Activated naive CD8-positive, alpha-beta T cell treated with anti-CD3 and anti-CD28 coated beads, Interleukin-2, amount 50 U/mL, for 16 hours (primary cell): Measurements from ENCODE around the gene OOSP4A.

Experiments used
- DNase-seq: peaks from one replicate; pipeline ENCODE4 v3.0.0-alpha.2; 2020; ENCODE audit warnings: low read depth, low spot score

OOSP4A gene

DNA sequence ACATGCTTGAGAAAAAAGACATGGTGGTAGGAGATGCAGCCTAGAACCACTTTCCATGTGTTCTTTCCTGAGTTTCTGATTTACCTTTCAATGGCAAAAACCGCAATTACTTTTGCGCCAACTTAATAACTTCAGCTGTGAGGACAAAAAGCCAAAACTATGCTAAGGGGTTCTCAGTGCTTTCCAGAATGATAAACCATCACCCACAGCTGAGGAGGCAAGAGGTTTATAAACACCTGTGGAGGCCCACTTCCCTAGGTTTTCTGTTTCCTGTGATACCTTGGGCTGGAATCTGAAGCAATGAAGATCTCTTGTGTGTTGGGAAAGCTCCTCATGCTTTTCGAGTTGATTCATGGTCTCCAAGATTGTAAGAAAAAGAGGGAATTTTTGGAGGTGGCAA is at the start of gene OOSP4A:
TSS of gene OOSP4A (plus strand) at position 301 of the 400 bp plus-strand sequence. CDS start at position 301, 0 bp downstream.
- DNase-seq = no peak

- DNase-seq = no peak
These were observed 45.4 kb upstream of the OOSP4A start for GRCh38 chr11:59918480-59918879.

DNA sequence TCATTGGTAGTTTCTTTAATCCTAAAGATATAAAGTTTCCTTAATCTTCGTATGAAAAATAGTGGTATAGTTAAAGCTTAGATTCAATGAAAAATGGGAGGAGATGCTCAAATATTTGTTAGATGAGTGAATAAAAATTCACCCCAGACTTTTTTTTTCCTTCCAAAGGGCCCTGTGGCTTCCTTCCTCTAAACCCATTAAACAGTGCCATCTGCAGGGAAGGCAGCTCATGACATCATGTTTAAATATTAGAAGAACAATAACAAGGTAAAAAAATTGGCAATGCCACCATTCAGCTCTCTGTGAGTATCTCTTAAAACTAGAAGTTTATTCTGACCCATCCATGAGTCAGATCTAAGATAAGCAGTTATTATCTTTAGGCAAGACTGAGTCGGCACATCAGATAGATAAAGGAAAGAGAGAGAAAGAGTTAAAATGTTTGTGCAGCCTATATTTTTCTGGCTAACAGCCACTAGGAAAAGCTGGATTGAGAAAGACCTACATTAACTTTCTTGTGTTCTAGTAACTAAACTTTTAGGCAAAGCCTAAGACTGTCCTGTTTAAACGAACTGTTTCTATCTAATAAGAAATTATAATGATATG is 44.7 kb upstream of the OOSP4A start:
- DNase-seq = no peak

GRCh38 chr11:59923813-59924212 is 40.0 kb upstream of the OOSP4A start:
- DNase-seq = no peak

DNA sequence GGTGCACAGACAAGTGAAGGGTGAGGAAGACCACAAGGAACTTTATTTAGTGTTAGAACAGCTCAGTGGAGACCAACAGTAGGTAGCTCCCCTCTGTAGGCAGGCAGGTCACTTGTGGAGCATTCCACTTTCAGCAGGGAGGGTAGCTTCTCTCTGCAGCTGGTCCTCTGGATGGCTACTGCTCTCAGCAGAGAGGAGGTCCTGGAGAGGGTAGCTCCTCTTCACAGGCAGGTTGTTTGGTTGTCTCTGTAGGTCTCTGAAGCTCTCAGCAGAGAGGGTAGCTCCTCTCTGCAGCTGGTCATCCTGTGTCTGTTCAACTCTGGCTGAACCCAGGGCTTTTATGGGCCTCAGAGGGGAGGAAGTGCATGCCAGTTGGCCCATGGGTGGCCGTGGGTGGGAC is 32.1 kb upstream of the OOSP4A start:
- DNase-seq = no peak

DNA sequence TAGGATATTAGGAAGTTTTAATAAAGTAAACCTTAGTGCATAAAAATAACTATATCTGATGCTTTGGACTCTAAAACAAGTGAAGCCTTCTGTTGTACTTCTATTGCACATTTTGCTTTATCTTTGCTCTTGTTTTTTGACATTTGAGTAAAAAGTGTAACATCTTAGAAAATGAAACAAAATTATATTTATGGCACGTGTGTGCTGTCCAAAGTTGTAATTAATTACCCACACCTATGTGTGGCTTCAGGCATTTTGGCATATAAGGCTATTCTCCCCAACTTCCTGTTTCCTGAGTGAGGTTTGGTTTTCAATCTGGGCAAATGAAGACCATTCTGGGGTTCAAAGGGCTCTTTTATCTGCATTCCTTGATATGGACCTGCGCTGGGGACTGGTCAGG is 25.7 kb upstream of the OOSP4A start, which contains the start of gene OOSP1:
TSS of gene OOSP1 (plus strand) at position 301 of the 400 bp plus-strand sequence. CDS start at position 324, 23 bp downstream.
- no peak for DNase-seq

DNA sequence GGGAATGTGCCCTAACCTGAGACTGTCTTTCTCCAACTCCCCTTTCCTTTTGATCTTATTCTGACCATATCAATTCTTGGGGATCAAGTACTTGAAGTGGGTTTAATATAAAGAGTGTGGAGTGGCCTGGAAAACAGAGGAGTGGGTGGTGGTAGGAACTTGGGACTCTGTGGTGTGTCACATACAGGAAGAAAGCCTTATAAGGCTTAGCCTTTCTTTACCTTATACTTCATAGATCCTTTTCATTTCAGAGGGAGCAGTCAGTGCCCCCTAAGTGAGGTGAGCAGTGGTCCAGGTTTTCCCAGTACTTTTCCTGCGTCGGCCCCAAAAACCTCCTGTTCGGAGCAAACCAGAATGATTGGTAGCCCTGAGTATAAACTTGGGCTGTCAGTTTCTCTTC is 25.1 kb upstream of the OOSP4A start:
- DNase-seq = no peak

GRCh38 chr11:59939482-59939881 is 24.4 kb upstream of the OOSP4A start:
- DNase-seq = no peak

DNA sequence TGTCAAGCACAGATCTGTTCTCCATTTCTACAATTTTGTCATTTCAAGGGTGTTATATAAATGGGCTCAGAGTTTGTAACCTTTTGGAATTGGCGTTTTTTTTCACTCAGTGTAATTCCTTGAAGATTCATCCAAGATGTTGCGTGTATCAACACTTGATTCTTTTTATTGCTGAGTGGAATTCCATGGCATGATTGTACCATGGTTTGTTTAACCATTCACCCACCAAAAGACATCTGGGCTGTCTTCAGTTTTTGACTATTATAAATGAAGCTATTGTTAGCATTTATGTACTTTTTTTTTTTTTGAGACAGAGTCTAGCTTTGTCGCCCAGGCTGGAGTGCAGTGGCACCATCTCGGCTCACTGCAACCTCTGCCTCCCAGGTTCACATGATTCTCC is 22.7 kb upstream of the OOSP4A start:
- DNase-seq = no peak

DNA sequence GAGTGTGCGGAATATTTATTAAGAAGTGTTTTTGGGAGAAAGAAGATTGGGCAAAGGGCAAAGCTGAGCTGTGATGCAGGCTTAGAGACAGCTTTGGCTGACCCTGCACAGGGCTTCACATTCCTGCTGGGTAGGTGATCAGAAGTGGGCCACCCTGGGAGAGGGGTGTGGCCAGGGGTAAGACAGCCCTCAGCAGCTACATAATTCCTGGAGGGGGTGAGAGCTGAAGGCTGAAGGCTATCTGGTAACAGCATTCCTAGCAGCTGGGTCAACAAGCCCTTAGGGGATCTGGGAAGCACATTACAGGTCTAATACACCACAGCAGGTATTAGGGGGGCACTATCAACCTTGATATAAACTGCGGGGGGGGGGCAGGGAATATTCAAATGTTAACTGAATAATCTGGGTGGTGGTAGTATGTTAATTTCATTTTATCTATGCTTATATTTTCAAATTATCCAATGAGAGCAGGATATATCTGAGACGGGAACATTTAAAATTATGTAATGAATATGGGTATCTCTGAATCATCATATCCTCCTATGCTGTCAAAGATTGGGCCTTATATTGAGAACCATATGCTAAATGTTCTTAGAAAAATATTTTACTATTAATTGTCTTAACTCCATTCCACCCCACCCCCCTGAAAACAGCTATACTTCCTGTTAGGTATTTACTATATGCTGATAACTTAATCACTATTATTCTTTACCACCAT is 19.7 kb upstream of the OOSP4A start:
- no peak for DNase-seq

DNA sequence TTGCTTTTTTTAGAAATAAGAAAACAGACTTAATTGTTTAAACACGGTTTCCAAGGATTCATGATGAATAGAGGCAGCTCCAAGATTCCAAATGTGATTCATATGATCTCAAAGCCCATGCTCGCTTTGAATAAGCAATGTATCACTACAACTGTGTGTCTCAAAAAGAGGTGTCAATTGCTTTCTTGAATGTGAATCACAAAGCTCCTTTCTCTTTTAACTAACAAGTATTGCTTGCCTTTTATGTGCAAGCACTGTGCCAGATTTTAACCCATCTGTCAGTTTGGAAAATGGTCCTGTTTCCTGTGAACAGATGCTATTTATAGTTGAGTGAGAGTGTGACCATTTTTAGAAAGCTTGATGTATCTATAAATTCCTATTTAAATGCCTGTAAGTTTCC is 19.1 kb upstream of the OOSP4A start:
- no peak for DNase-seq

DNA sequence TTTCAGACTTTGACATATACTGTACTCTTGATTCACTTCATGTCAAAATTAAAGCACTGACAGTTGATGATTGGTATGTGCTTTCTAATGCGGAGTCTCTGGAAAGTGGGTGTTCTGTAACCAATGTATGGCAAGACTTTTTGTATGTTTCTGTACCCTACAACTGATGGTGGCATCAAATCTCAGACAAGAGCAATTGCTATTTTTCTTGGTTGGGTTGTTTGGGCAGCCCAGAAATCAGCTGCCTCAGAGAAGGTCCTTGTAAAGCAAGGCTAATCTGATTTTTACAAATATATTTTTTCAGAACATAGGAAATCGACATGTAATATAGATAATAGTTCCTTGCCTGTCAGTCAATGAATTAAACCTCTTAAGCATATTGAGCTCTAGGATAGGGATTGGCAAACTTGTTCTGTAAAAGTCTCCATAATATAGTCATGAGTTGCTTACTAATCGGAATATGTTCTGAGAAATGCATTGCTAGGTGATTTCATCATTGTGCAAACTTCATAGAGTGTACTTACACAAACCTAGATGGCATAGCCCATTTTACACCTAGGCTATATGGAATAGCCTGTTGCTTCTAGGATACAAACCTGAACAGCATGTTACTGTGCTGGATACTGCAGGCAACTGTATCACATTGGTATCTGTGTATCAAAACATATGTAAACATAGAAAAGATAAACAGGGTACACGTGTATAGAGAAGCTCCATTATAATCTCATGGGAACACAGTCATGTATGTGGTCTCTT is 10.2 kb upstream of the OOSP4A start:
- no peak for DNase-seq

GRCh38 chr11:59954219-59954847 is 9.5 kb upstream of the OOSP4A start:
- no peak for DNase-seq

DNA sequence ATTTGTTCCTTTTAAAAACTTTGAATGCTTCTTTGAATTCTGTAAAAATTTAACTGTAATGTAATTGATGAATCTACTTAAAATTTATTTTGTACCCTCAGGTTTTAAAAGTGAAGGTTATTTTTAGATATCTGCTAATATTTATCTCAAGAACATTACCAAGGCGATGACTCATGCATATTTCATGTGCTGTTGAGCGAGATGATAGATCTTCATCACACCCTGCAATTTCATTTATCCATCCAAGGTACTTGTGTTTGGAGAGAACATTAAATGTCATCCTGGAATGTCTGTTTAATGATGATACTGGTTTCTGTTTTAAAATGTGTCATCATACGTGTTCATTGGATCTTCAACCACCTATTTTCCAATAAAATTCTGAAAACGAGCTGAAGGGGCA is 6.7 kb upstream of the OOSP4A start:
- DNase-seq = no peak

DNA sequence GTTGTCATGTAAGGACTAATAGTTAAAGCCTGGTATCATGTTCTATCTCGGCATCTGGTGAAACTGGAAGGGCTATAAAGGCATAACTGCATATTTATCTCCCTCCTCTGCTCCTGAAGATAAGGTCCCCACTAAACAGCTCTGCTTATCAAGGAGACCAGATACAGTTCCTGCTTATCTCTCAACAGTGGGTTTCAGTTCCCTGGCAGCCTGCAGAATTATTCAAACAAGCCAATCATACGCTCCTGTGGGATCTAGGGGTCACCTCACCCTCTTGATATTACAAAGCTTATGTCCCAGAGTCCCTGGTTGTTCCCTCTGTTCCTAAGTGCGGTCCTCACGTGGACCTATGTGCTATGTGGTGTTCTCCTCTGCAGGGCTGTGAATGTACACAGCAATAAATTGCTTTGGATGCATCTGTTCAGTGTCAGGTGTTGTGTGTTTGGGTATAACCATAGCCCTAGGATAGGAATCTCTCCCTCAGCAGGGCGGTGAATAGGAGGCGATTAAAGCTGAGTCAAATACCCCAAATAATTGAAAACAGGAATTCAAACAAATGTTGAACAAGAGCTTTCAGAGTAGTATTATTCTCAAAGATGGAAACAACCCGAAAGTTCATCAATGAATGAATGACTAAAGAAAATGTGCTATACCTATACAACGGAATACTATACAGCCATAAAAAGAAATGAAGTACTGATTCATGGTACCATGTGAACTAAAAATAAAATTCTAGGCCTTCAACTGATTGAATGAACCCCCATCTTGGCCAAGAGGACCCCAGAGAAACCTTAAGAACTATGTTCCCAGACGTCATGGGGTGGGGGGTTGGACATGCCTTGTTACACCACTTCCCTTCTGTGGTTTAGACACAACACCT is 3.1 kb upstream of the OOSP4A start:
- DNase-seq = no peak

GRCh38 chr11:59962107-59962482 is 1.7 kb upstream of the OOSP4A start:
- DNase-seq = no peak

- DNase-seq = no peak
These were observed 1.6 kb downstream of the OOSP4A start for GRCh38 chr11:59965424-59965823.

DNA sequence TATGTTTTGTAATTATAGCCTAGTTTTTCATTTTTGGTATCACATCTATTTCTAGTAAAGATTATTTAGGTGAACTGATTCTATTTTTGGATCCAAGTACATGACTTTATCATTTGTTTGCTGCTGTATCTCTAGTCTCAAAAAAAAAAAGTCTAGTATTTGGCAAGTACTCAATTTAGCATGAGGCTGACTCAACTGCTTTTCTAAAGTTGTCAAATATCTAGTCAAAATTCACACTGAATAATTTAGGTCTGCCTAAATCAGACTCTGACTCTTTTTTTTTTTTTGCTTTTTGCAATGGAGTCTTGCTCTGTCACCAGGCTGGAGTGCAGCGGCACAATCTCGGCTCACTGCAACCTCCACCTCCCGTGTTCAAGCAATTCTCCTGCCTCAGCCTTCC is 2.4 kb downstream of the OOSP4A start:
- DNase-seq = no peak

DNA sequence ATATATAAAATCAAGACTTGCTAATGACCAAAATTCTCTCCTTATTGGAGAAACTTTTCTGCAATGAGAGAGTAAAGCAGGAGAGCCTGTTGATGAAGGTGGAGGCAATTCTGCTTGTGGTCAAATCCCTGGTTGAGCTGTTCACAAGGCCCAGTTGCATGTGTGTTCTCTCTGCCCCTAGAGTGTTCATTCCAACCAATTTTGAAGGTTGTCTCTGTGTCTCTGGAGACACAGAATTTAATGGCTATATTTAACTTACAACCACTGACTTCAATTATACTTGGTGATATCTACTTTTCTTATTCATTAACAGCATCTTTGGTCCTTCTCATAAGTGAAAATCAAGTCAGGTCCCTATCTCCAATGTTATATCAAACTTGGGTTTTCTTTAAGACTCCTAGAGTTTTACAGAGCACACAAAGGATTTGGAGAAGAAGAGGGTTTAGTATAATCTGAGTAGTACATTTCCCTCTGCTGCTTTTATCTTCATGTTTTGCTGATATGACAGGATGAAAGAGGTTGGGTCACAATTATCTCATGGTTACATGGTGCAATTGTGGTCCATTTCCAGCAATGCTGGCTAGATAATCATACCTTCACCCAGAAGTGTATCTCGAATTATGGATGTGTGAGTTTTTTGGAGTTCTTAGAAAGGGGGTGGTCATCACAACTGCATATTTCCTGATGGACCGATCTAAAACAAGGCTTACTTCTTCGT is 4.0 kb downstream of the OOSP4A start:
- DNase-seq = no peak

- DNase-seq = no peak
These were observed 4.6 kb downstream of the OOSP4A start for GRCh38 chr11:59968395-59968783.

DNA sequence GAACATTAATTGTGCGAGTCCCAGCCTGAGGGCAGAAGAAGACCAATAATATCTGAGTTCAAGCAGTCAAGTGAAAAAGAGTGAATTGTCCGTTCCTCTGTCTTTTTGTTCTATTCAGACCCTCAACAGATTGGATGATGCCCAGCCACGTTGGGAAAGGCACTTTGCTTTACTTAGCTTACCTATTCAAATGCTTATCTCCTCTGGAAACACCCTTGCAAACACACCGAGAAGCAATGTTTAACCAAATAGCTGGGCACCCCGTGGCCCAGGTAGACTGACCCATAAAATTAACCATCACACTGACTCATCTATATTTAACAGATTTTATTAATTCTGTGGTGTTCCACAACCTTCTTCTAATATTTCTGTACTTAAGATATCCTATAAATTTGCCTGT is 9.3 kb downstream of the OOSP4A start:
- no peak for DNase-seq
